Measurements from ENCODE around the gene CETN2. TPM values are rescaled to one million over a fixed set of nuclear protein-coding genes. Genes with fewer than 3 reads are reported as not detected.

CETN2 gene
- total RNA-seq, 1 experiment from 2014 or later = 24.6 TPM

- Histone ChIP-seq H3K23me2 (ENCODE audit: insufficient read length, low read depth, low read length, poor library complexity, severe bottlenecking) (peaks cover 7% of the 10 kb centered on the region), H4K91ac (ENCODE audit: insufficient read length, low read depth, low read length) (no peak overlapping the region), H2AK5ac (ENCODE audit: insufficient read length, low read length) (no peak overlapping the region), H2BK20ac (ENCODE audit: low read depth, low read length, poor library complexity, severe bottlenecking) (no peak overlapping the region), H2BK15ac (ENCODE audit: low read depth, low read length) (no peak overlapping the region), H4K8ac (replicated peaks; ENCODE audit: insufficient read length, low read depth, low read length) (no peak overlapping the region), H4K20me1 (ENCODE audit: control insufficient read depth, insufficient read depth, insufficient read length) (no peaks in the 10 kb centered on the region), H2AFZ (ENCODE audit: low read length) (no peak overlapping the region), H2BK12ac (ENCODE audit: insufficient read length, low read depth, low read length) (no peak overlapping the region), H3K4ac (ENCODE audit: low read depth, low read length) (no peak overlapping the region), H3K14ac (ENCODE audit: insufficient read depth, low read length) (no peak overlapping the region), H3K9ac (ENCODE audit: extremely low read depth, insufficient read length, low read length) (no peak overlapping the region), H3K27ac (ENCODE audit: insufficient read length, low read depth, low read length) (no peak overlapping the region), H3K56ac (ENCODE audit: insufficient read length, low read depth, low read length) (no peak overlapping the region), H3K18ac (ENCODE audit: insufficient read length, low read depth, low read length) (no peak overlapping the region), H3K4me2 (ENCODE audit: insufficient read depth, insufficient read length, low read length) (peak overlapping the region; percentile 87), H3K23ac (ENCODE audit: insufficient read length, low read depth, low read length) (no peak overlapping the region), H3T11ph (ENCODE audit: low read length) (no peak overlapping the region), H2BK5ac (ENCODE audit: insufficient read length, low read length) (no peak overlapping the region), H3K9me3 (ENCODE audit: control insufficient read depth, low read depth, low read length) (peaks cover 42% of the 10 kb centered on the region), H3K4me1 (ENCODE audit: insufficient read depth, low read length) (peaks cover 2% of the 10 kb centered on the region; the same call in 1 of the 2 replicates), H4K5ac (ENCODE audit: insufficient read length, low read depth, low read length) (no peak overlapping the region), H3K79me2 (ENCODE audit: insufficient read depth, low read length) (peaks cover 16% of the 10 kb centered on the region; the same call in 1 of the 2 replicates), H2BK120ac (ENCODE audit: low read depth, low read length, poor library complexity, severe bottlenecking) (no peak overlapping the region), H3K27me3 (ENCODE audit: insufficient read depth, low read length) (no peaks in the 10 kb centered on the region), H3K79me1 (ENCODE audit: insufficient read depth, low read depth, low read length, poor library complexity, severe bottlenecking) (no peaks in the 10 kb centered on the region)
- no CpG with 5 or more reads among the region's 5 CpGs for WGBS (ENCODE audit: extremely low coverage, insufficient read length, low lambda C conversion rate)
- Mint-ChIP-seq H3K27me3 (ENCODE audit: low read depth) (no peaks in the 10 kb centered on the region; the same call in 1 of the 2 replicates), H3K4me1 (peaks cover 6 to 15% of the 10 kb centered on the region in 2 experiments), H3K27ac (no peak overlapping the region), H3K9me3 (peaks cover 77 to 78% of the 10 kb centered on the region in 2 experiments), H3K4me3 (peak overlapping the region; percentile 94), H3K36me3 (ENCODE audit: insufficient read depth in 1 of 3, low read depth in 3 of 3) (peaks cover 33 to 49% (median 42%) of the 10 kb centered on the region in 3 experiments)
- DNase-seq = no peak
- no peak for TF ChIP-seq CTCF (conservative IDR thresholded peaks at IDR 0.05)
These were observed 2.0 kb upstream of the CETN2 start for GRCh38 chrX:152832520-152832919.
